ENCODE results near the gene ROPN1L. TPM values are rescaled to one million over a fixed set of nuclear protein-coding genes. Genes with fewer than 3 reads are reported as not detected.

ROPN1L gene

Small RNA genes lying within 50 kb of the gene (small RNA-seq; reads per million reads assigned to genes)
- not detected for gene MIR6131 (ENCODE audit: insufficient read depth)
